GM19099 (cell line): ENCODE results near the gene BRD3.

Experiments used
- POLR2A ChIP-seq: IDR thresholded peaks from 3 replicates; pipeline ENCODE4 v1.6.1; 2011; ENCODE audit warnings: low read depth; ENCODE audit not compliant: insufficient read length; ENCODE audit errors: extremely low read depth

The BRD3 gene

GRCh38 chr9:134035041-134036039 lies 32.5 kb downstream of the BRD3 start:
- no peak for TF ChIP-seq POLR2A

- no peak for TF ChIP-seq POLR2A
These were observed 33.4 kb downstream of the BRD3 start for GRCh38 chr9:134034215-134035040.

GRCh38 chr9:134033516-134034214 lies 34.2 kb downstream of the BRD3 start:
- no peak for TF ChIP-seq POLR2A

- TF ChIP-seq POLR2A = no peak
These were observed 35.2 kb downstream of the BRD3 start for GRCh38 chr9:134032456-134033222.

- no peak for TF ChIP-seq POLR2A
These were observed 36.0 kb downstream of the BRD3 start for GRCh38 chr9:134031783-134032182.

GRCh38 chr9:134030821-134031470 lies 36.9 kb downstream of the BRD3 start:
- TF ChIP-seq POLR2A = no peak

- TF ChIP-seq POLR2A = no peak
These were observed 38.3 kb downstream of the BRD3 start for GRCh38 chr9:134029248-134030226.

- TF ChIP-seq POLR2A = no peak
These were observed 39.1 kb downstream of the BRD3 start for GRCh38 chr9:134028575-134029247.

- no peak for TF ChIP-seq POLR2A
These were observed 39.8 kb downstream of the BRD3 start for GRCh38 chr9:134028076-134028475.

GRCh38 chr9:134027561-134027960 lies 40.3 kb downstream of the BRD3 start:
- TF ChIP-seq POLR2A = no peak

- TF ChIP-seq POLR2A = no peak
These were observed 40.8 kb downstream of the BRD3 start for GRCh38 chr9:134026981-134027380.

- no peak for TF ChIP-seq POLR2A
These were observed 41.2 kb downstream of the BRD3 start for GRCh38 chr9:134026581-134026980.
